AG04449 (cell line): ENCODE measurements around the gene PJA2.

ENCODE experiments used
- CTCF ChIA-PET: fragments of 350-600 bp; formaldehyde crosslinking; extraction: SDS; loops from one replicate; lab custom pipeline; 2021; ENCODE audit warnings: antibody characterized with exemption; lab: Yijun Ruan, JAX
- POLR2A ChIA-PET: fragments of 400-600, 350-600 bp; formaldehyde crosslinking; extraction: SDS; loops from one replicate; lab custom pipeline; 2020; ENCODE audit warnings: antibody characterized with exemption, inconsistent platforms; lab: Yijun Ruan, JAX
- DNase-seq: peaks from one replicate; pipeline ENCODE4 v3.0.0-alpha.2; 2010; ENCODE audit warnings: low read depth, low spot score
- H3K4me3 ChIP-seq: 2 replicates; pipeline ENCODE4 v1.5.1; 2011; ENCODE audit warnings: low read depth, mild to moderate bottlenecking, control low read depth, low read length
- TF ChIP-seq, protein P1 (sequence below): IDR thresholded peaks from one replicate; pipeline ENCODE4 v1.5.1; 2011; ENCODE audit warnings: mild to moderate bottlenecking, moderate library complexity, low read length, control low read depth, inconsistent platforms; ENCODE audit not compliant: insufficient read depth; ENCODE audit errors: missing control alignments

The PJA2 gene

DNA sequence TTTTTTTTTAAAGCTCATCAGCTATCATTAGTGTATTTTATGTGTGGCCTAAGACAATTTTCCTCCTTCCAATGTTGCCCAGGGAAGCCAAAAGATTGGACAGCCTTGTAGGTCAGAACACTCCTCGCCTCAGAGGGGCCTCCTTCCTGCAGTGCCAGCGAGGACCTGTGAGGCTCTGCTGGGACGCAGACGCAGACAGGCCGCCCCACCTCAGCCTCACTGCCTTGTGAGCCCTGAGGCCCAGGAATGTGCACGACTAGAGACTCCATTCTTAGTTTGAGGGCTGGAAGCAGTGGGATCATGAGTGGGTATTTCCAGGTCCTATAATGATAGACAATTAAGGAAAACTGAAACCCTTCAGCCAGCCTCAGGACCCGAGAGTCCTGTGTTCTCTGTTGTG lies 85.4 kb downstream of the PJA2 start:
- no peak for DNase-seq
- TF ChIP-seq, protein P1, sequence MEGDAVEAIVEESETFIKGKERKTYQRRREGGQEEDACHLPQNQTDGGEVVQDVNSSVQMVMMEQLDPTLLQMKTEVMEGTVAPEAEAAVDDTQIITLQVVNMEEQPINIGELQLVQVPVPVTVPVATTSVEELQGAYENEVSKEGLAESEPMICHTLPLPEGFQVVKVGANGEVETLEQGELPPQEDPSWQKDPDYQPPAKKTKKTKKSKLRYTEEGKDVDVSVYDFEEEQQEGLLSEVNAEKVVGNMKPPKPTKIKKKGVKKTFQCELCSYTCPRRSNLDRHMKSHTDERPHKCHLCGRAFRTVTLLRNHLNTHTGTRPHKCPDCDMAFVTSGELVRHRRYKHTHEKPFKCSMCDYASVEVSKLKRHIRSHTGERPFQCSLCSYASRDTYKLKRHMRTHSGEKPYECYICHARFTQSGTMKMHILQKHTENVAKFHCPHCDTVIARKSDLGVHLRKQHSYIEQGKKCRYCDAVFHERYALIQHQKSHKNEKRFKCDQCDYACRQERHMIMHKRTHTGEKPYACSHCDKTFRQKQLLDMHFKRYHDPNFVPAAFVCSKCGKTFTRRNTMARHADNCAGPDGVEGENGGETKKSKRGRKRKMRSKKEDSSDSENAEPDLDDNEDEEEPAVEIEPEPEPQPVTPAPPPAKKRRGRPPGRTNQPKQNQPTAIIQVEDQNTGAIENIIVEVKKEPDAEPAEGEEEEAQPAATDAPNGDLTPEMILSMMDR = no peak
- CTCF ChIA-PET = no interaction called here
- POLR2A ChIA-PET = no interaction called here
- no peak overlapping the region for H3K4me3 ChIP-seq

DNA sequence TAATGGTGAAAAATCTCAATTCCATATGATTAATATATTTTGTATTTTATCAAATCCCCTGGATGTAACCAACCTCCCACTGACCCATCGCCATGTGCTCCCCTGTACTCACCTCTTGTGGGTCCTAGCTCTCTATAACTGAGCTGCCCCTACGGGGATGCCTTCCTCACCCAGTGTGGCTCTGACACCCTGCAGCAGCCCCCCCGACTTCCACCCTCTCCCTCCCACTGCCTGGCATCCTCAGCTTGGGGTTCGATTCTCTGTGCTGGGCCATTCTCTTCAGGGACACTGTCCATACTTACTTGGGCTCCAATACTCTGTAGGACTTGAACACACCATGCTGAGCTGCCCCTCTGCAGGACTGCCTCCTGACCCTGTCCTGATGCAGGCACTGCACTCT lies 87.1 kb downstream of the PJA2 start:
- ChIA-PET CTCF (no interaction called here), POLR2A (no interaction called here)
- TF ChIP-seq, protein P1 = no peak
- no peak overlapping the region for H3K4me3 ChIP-seq
- DNase-seq = no peak

DNA sequence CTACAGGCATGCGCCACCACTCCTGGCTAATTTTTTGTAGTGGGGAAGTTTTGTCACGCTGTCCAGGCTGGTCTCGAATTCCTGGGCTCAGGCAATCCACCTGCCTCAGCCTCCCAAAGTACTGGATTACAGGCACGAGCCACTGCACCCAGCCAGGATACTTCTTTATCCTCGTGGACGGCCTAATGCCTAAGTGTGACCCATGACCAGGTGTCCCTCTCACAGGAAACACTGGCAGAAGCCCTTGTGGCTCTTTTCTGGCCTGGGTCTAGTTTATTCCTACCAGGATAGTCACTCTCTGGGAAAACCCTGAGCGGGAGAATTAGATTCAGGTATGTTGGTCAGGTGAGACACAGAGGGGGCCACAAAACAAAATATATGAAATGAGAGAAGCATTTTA lies 90.4 kb downstream of the PJA2 start:
- no peak for DNase-seq
- CTCF ChIA-PET = no interaction called here
- TF ChIP-seq, protein P1 = no peak
- H3K4me3 ChIP-seq = no peak overlapping the region
- POLR2A ChIA-PET = no interaction called here

DNA sequence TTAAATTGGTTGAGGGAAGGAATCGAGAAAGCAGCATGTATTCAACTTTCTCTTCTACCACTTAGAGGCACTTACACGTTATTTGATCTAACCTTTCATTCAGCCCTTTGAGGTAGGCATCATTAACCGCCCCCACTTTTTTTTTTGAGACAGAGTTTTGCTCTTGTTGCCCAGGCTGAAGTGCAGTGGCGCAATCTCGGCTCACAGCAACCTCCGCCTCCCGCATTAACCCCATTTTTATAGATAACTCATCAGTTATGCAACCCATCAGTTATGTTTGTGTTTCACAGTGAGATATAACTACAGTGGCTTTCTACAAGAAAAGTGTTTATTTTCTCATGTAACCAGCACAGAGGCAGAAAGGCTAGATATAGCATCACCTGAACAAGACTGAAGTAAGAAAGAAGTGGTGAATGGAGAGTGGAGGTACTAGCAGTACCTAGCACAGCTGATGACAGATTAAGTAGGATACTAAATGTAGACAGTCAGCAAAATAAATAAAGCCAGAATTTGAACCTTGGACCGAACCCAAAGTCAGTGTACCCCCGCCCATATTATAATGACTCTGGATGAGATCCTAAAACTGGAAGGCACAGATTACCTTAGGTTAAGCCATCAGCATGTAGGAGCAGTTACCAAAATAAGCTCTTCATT lies 91.2 kb downstream of the PJA2 start:
- ChIA-PET CTCF (no interaction called here), POLR2A (no interaction called here)
- no peak for DNase-seq
- TF ChIP-seq, protein P1 = no peak
- no peak overlapping the region for H3K4me3 ChIP-seq

DNA sequence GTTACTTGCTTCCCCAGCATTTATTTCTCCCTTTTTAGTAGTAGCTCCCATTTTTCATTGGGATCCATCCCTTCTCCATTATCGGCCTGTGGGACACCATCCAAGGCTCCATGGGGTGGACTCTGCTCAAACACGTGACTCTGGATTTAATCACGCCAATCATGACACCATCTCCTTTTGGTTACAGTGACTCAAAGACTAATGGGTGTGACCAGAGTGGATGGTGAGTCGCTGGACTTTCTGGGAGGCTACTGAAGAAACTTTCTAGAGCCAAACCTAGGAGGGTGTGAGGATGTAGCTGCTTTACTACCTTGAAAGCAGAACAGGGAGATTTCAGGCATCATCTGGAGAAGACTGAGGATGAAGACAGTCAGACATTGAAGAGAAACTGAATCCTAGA lies 93.1 kb downstream of the PJA2 start:
- CTCF ChIA-PET = no interaction called here
- no peak for DNase-seq

DNA sequence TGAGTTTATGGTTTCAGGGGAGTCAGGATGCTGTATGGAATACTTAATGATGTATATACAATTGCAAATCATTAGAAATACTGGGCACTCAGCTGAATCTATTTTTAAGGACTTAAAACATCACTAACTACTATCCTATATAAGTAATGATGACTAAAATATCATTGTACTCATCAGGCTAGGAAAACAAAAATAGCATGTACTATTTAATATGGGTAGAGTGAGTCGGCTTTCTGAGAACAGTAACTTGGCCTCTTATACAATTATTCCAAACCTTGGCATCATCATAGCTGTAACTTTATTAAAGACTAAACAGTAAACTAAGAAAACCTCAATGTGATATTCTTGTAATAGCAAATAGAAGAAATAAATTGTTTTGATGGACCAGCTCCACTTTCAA lies 94.5 kb downstream of the PJA2 start:
- TF ChIP-seq, protein P1 = no peak
- DNase-seq = no peak
- no peak overlapping the region for H3K4me3 ChIP-seq
- CTCF ChIA-PET = no interaction called here
- POLR2A ChIA-PET = no interaction called here

More for the DNA sequence above, 93.1 kb downstream of the PJA2 start:
- TF ChIP-seq, protein P1 = no peak
- H3K4me3 ChIP-seq = no peak overlapping the region
- POLR2A ChIA-PET = no interaction called here
